GM12878 (cell line): ENCODE data around the gene DCLRE1C. TPM values are rescaled to one million over a fixed set of nuclear protein-coding genes. Genes with fewer than 3 reads are reported as not detected.
A peak's percentile ranks its signal among the peaks of the same experiment; 100 is the strongest.

Source experiments
- ATAC-seq: fragments of 200-7000 bp; cut with Tn5 transposase; 3 replicates; pipeline ENCODE4 v1.9.1; 2020; ENCODE audit warnings: mild to moderate bottlenecking, moderate library complexity
- BruUV-seq: library from RNA; stranded (reverse); fragments of 400-500 nt; replicated peaks from 2 replicates; lab custom pipeline; 2021; lab: Mats Ljungman, UMichigan
- CTCF ChIA-PET: fragments of 300-600 bp; sonication (Branson Sonifier 250); formaldehyde crosslinking; extraction: SDS; loops from one replicate; lab custom pipeline; 2021; ENCODE audit warnings: inconsistent platforms; lab: Yijun Ruan, JAX
- POLR2A ChIA-PET: fragments of 350-600 bp; formaldehyde crosslinking; extraction: SDS; loops from one replicate; lab custom pipeline; 2021; ENCODE audit warnings: inconsistent platforms; lab: Charles Lee
- RAD21 ChIA-PET: fragments of 300-600 bp; sonication (Branson Sonifier 250); formaldehyde crosslinking; loops from one replicate; lab custom pipeline; 2023; ENCODE audit warnings: antibody characterized with exemption; ENCODE audit not compliant: unreplicated experiment; lab: Charles Lee
- SMC1A ChIA-PET: fragments of 300-600 bp; sonication (Branson Sonifier 250); formaldehyde crosslinking; loops from one replicate; lab custom pipeline; 2023; ENCODE audit not compliant: unreplicated experiment, uncharacterized antibody; lab: Charles Lee
- DNase-seq: peaks from one replicate; pipeline ENCODE4 v3.0.0-alpha.2; 2011; ENCODE audit warnings: low read depth, low spot score
- FAIRE-seq: peaks from 3 replicates; lab custom pipeline; 2011; peaks lifted over from hg19 to GRCh38; lab: Jason Lieb, UNC
- H2AFZ ChIP-seq: 2 replicates; pipeline ENCODE4 v1.6.0; 2011; ENCODE audit warnings: low read depth, low read length, control low read depth; ENCODE audit not compliant: control insufficient read depth
- H3K27ac ChIP-seq: 2 replicates; pipeline ENCODE4 v1.5.1; 2011; ENCODE audit warnings: control low read depth; ENCODE audit not compliant: control insufficient read depth, insufficient read depth
- H3K27me3 ChIP-seq, 2 experiments: replicated peaks in 1 of 2; 2 replicates each; pipeline versions ENCODE4 v1.6.0 to v1.6.1; 2011; ENCODE audit warnings: low read length in 1 of 2; ENCODE audit not compliant: control insufficient read depth in 2 of 2, insufficient read depth in 2 of 2
- H3K36me3 ChIP-seq, 2 experiments: 2 replicates each; pipeline ENCODE4 v1.5.1; 2011; ENCODE audit warnings: low read length in 1 of 2; ENCODE audit not compliant: control insufficient read depth in 2 of 2, insufficient read depth in 2 of 2
- H3K4me1 ChIP-seq: 2 replicates; pipeline ENCODE4 v1.6.1; 2011; ENCODE audit warnings: mild to moderate bottlenecking, low read length, moderate library complexity, mixed read lengths; ENCODE audit not compliant: control insufficient read depth, insufficient read depth
- H3K4me2 ChIP-seq: 2 replicates; pipeline ENCODE4 v1.6.0; 2011; ENCODE audit warnings: control low read depth; ENCODE audit not compliant: control insufficient read depth, insufficient read depth
- H3K4me3 ChIP-seq: fragments of 200-600 bp; sonication (generic); 2 replicates; pipeline ENCODE4 v1.5.1; 2016
- H3K79me2 ChIP-seq: 2 replicates; pipeline ENCODE4 v1.6.0; 2011; ENCODE audit warnings: low read length; ENCODE audit not compliant: control insufficient read depth, insufficient read depth
- H3K9ac ChIP-seq: 2 replicates; pipeline ENCODE4 v1.8.0; 2011; ENCODE audit warnings: low read length, control low read depth, mixed read lengths; ENCODE audit not compliant: control insufficient read depth, insufficient read depth
- H3K9me3 ChIP-seq: replicated peaks from 3 replicates; pipeline ENCODE4 v1.5.1; 2011; ENCODE audit warnings: mild to moderate bottlenecking, low read length; ENCODE audit not compliant: control insufficient read depth, insufficient read depth
- H4K20me1 ChIP-seq: 2 replicates; pipeline ENCODE4 v1.6.0; 2011; ENCODE audit not compliant: control insufficient read depth, insufficient read depth
- BCL11A ChIP-seq: IDR thresholded peaks from 2 replicates; pipeline ENCODE4 v1.6.1; 2011; ENCODE audit warnings: low read depth, low read length
- CBFB ChIP-seq: IDR thresholded peaks from 2 replicates; pipeline ENCODE4 v1.6.1; 2016; ENCODE audit warnings: antibody characterized with exemption, low read depth
- CBX3 ChIP-seq: fragments of 200-600 bp; sonication (generic); IDR thresholded peaks from 2 replicates; pipeline ENCODE4 v1.6.1; 2016; ENCODE audit warnings: low read depth, borderline replicate concordance
- KLF5 ChIP-seq: fragments of 450-650 bp; IDR thresholded peaks from 2 replicates; pipeline ENCODE4 v1.6.1; 2014; ENCODE audit warnings: mild to moderate bottlenecking; ENCODE audit not compliant: partially characterized antibody
- PAX5 ChIP-seq: IDR thresholded peaks from 2 replicates; pipeline ENCODE4 v1.6.1; 2011; ENCODE audit warnings: low read depth, low read length, borderline replicate concordance
- RAD21 ChIP-seq: IDR thresholded peaks from 2 replicates; pipeline ENCODE4 v1.6.1; 2011; ENCODE audit warnings: mild to moderate bottlenecking, low read depth, low read length, moderate library complexity; ENCODE audit not compliant: insufficient read depth
- SIX5 ChIP-seq: IDR thresholded peaks from 2 replicates; pipeline ENCODE4 v1.6.1; 2011; ENCODE audit warnings: mild to moderate bottlenecking, low read depth, low read length, moderate library complexity; ENCODE audit not compliant: severe bottlenecking
- SMC3 ChIP-seq: IDR thresholded peaks from 2 replicates; pipeline ENCODE4 v1.6.1; 2011; ENCODE audit warnings: low read length, improper control_type of control experiment, borderline replicate concordance
- SPI1 ChIP-seq: IDR thresholded peaks from 2 replicates; pipeline ENCODE4 v1.6.1; 2011; ENCODE audit warnings: low read depth, mild to moderate bottlenecking, low read length, moderate library complexity, borderline replicate concordance; ENCODE audit not compliant: insufficient read depth
- STAT1 ChIP-seq: fragments of 450-650 bp; conservative IDR thresholded peaks from 2 replicates; pipeline ENCODE4 v1.6.1; 2014; ENCODE audit warnings: antibody characterized with exemption, mild to moderate bottlenecking
- YY1 ChIP-seq: IDR thresholded peaks from 2 replicates; pipeline ENCODE4 v1.6.1; 2011; ENCODE audit warnings: low read depth, mild to moderate bottlenecking, low read length
- ZNF384 ChIP-seq: IDR thresholded peaks from 2 replicates; pipeline ENCODE4 v1.6.1; 2012; ENCODE audit warnings: low read depth, mild to moderate bottlenecking, low read length, improper control_type of control experiment, borderline replicate concordance
- WGBS: methylation state at CpG from one replicate; pipeline ENCODE4 v1.1.6; 2016; ENCODE audit warnings: low lambda C conversion rate; ENCODE audit not compliant: insufficient replicate concordance, insufficient coverage; ENCODE audit errors: missing lambda C conversion rate; 5-methylcytosine and 5-hydroxymethylcytosine counted together
- in situ Hi-C: fragments of 300-500 bp; cut with MboI; formaldehyde crosslinking; loops from 9 replicates; pipeline ENCODE4 v1.14.3; 2018; ENCODE audit warnings: mixed read lengths
- intact Hi-C: fragments of 100-400 bp; cut with micrococcal nuclease; formaldehyde crosslinking; loops from one replicate; pipeline ENCODE4 v1.14.2; 2022; ENCODE audit not compliant: unreplicated experiment
- polyA plus RNA-seq, 11 experiments: library from polyadenylated mRNA; depleted of rRNA in 4 of 11; unstranded in 6 of 11; stranded (reverse) in 5 of 11; fragments of >200 nt; fragmentation: Nextera tagmentation in 4 of 11; fragmentation: Illumina TruSeq in 1 of 11; extraction: Ambion mirVana in 4 of 11; extraction: Trizol in 1 of 11; gene quantifications; 1 replicate in 1 of 11; 2 replicates in 10 of 11; pipeline versions ENCODE4 v1.2.1 to v1.2.3, GENCODE V29; 2011 to 2016; ENCODE audit warnings: inconsistent platforms in 2 of 11, missing spikeins in 2 of 11, low read depth in 1 of 11
- total RNA-seq, 4 experiments: library from RNA; depleted of rRNA in 3 of 4; stranded (reverse); fragments of >200 nt in 3 of 4; fragmentation: Illumina TruSeq in 1 of 4; extraction: Trizol in 1 of 4; gene quantifications; 2 replicates each; pipeline versions ENCODE4 v1.2.1 to v1.2.3, GENCODE V29; 2013 to 2021
- TF ChIP-seq, protein P1 (sequence below), 3 experiments: IDR thresholded peaks in 2 of 3; conservative IDR thresholded peaks in 1 of 3; 2 replicates each; pipeline ENCODE4 v1.5.1; 2011; ENCODE audit warnings: low read depth in 3 of 3, low read length in 3 of 3, mild to moderate bottlenecking in 3 of 3, control low read depth in 2 of 3, moderate library complexity in 2 of 3, inconsistent platforms in 1 of 3, mixed read lengths in 1 of 3; ENCODE audit not compliant: control insufficient read depth in 2 of 3, insufficient read depth in 1 of 3; ENCODE audit errors: extremely low read depth in 1 of 3
- TF ChIP-seq, protein P2 (sequence below): fragments of 450-650 bp; IDR thresholded peaks from 2 replicates; pipeline ENCODE4 v1.6.1; 2016; ENCODE audit warnings: mild to moderate bottlenecking, moderate library complexity, borderline replicate concordance

DCLRE1C gene
- total and polyA plus RNA-seq, 10 of the 15 experiments (the other 5 are each of a cell fraction or from before 2014, with no cell fraction given): 15.7 to 43.4 (median 26.0) TPM

DNA sequence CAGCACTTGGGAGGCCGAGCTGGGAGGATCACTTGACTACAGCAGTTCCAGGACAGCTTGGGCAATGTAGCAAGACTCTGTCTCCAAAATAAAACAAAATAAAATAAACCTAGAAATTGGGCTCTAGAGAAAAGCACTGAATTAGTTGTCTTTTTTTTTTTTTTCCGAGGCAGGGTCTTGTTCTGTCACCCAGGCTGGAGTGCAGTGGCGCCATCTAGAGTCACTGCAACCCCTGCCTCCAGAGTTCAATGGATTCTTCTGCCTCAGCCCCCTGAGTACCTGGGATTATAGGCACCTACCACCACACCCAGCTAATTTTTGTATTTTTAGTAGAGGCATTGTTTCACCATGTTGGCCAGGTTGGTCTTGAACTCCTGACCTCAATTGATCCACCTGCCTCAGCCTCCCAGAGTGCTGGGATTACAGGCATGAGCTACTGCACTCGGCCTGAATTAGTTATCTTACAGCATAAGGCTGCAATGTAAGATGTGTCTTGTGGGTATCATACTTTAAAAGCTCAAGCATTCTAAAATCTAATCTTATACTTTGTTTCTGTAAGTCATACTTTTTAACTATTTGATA, 18.1 kb upstream of the DCLRE1C start:
- H2AFZ ChIP-seq: no peak overlapping the region
- no peaks in the 10 kb centered on the region for H3K79me2 ChIP-seq
- no peak overlapping the region for H3K9ac ChIP-seq
- H4K20me1 ChIP-seq: no peaks in the 10 kb centered on the region
- H3K4me2 ChIP-seq: no peak overlapping the region
- DNase-seq (no peak), FAIRE-seq (no peak), ATAC-seq (peak; percentile 85)
- H3K4me3 ChIP-seq: no peak overlapping the region
- no peaks in the 10 kb centered on the region for H3K36me3 ChIP-seq
- RAD21 ChIA-PET: interaction anchor here (1.0 to 1.5 kb wide), 12 partner anchors 9 to 485 kb away, joined by 3 to 7 read pairs (median 4); partner anchors contain the start of genes CDNF, DCLRE1C, HSPA14 and MEIG1
- TF ChIP-seq, protein P1, sequence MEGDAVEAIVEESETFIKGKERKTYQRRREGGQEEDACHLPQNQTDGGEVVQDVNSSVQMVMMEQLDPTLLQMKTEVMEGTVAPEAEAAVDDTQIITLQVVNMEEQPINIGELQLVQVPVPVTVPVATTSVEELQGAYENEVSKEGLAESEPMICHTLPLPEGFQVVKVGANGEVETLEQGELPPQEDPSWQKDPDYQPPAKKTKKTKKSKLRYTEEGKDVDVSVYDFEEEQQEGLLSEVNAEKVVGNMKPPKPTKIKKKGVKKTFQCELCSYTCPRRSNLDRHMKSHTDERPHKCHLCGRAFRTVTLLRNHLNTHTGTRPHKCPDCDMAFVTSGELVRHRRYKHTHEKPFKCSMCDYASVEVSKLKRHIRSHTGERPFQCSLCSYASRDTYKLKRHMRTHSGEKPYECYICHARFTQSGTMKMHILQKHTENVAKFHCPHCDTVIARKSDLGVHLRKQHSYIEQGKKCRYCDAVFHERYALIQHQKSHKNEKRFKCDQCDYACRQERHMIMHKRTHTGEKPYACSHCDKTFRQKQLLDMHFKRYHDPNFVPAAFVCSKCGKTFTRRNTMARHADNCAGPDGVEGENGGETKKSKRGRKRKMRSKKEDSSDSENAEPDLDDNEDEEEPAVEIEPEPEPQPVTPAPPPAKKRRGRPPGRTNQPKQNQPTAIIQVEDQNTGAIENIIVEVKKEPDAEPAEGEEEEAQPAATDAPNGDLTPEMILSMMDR (IDR thresholded peaks at IDR 0.05 in 2 of 3, conservative IDR thresholded peaks at IDR 0.05 in 1 of 3; ENCODE audit: control insufficient read depth in 2 of 3, extremely low read depth in 1 of 3, insufficient read depth in 1 of 3, low read depth in 3 of 3, low read length in 3 of 3): peak; percentile 53 to 75 (median 54)
- TF ChIP-seq SMC3 (peak; percentile 39; the same call in 1 of the 2 replicates), RAD21 (peak; percentile 73), ZNF384 (peak; percentile 86), CBFB (no peak), YY1 (0 out of 2 replicates have a peak, but pooled peaks have one; percentile 36), SIX5 (no peak), STAT1 (no peak), PAX5 (no peak), BCL11A (no peak), CBX3 (no peak), SPI1 (no peak), KLF5 (no peak)
- TF ChIP-seq, protein P2, sequence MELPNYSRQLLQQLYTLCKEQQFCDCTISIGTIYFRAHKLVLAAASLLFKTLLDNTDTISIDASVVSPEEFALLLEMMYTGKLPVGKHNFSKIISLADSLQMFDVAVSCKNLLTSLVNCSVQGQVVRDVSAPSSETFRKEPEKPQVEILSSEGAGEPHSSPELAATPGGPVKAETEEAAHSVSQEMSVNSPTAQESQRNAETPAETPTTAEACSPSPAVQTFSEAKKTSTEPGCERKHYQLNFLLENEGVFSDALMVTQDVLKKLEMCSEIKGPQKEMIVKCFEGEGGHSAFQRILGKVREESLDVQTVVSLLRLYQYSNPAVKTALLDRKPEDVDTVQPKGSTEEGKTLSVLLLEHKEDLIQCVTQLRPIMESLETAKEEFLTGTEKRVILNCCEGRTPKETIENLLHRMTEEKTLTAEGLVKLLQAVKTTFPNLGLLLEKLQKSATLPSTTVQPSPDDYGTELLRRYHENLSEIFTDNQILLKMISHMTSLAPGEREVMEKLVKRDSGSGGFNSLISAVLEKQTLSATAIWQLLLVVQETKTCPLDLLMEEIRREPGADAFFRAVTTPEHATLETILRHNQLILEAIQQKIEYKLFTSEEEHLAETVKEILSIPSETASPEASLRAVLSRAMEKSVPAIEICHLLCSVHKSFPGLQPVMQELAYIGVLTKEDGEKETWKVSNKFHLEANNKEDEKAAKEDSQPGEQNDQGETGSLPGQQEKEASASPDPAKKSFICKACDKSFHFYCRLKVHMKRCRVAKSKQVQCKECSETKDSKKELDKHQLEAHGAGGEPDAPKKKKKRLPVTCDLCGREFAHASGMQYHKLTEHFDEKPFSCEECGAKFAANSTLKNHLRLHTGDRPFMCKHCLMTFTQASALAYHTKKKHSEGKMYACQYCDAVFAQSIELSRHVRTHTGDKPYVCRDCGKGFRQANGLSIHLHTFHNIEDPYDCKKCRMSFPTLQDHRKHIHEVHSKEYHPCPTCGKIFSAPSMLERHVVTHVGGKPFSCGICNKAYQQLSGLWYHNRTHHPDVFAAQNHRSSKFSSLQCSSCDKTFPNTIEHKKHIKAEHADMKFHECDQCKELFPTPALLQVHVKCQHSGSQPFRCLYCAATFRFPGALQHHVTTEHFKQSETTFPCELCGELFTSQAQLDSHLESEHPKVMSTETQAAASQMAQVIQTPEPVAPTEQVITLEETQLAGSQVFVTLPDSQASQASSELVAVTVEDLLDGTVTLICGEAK: no peak
- no peaks in the 10 kb centered on the region for H3K9me3 ChIP-seq
- no peaks in the 10 kb centered on the region for H3K27me3 ChIP-seq
- CTCF ChIA-PET: interaction anchor here (0.6 to 2.5 kb wide), 37 partner anchors 8 to 1541 kb away, joined by 3 to 16 read pairs (median 3); partner anchors contain the start of genes CDNF, DCLRE1C, HSPA14 and MEIG1
- 49% methylated on average over 4 of the region's 4 CpGs for WGBS
- BruUV-seq: no TSS peak
- SMC1A ChIA-PET: interaction anchor here (0.6 to 1.6 kb wide), 12 partner anchors 11 to 777 kb away, joined by 3 to 9 read pairs (median 4); partner anchors contain the start of genes CDNF, HSPA14 and MSANTD7
- in situ Hi-C loops (no loop called here), intact Hi-C loops (loop anchor here (1.0 to 5.0 kb wide), 2 partner anchors 473 to 775 kb away; no protein-coding TSS in a partner anchor)
- POLR2A ChIA-PET: interaction anchor here (1.4 kb wide), 1 partner anchor 19 kb away, joined by 3 read pairs; no protein-coding TSS in a partner anchor
- H3K27ac ChIP-seq: no peak overlapping the region
- no peaks in the 10 kb centered on the region for H3K4me1 ChIP-seq
